ENCODE results near the gene CD52. TPM values are rescaled to one million over a fixed set of nuclear protein-coding genes. Genes with fewer than 3 reads are reported as not detected.
A peak's percentile ranks its signal among the peaks of the same experiment; 100 is the strongest.

Gene CD52
- total RNA-seq, 1 donor from 2014 or later, result 541 TPM

DNA sequence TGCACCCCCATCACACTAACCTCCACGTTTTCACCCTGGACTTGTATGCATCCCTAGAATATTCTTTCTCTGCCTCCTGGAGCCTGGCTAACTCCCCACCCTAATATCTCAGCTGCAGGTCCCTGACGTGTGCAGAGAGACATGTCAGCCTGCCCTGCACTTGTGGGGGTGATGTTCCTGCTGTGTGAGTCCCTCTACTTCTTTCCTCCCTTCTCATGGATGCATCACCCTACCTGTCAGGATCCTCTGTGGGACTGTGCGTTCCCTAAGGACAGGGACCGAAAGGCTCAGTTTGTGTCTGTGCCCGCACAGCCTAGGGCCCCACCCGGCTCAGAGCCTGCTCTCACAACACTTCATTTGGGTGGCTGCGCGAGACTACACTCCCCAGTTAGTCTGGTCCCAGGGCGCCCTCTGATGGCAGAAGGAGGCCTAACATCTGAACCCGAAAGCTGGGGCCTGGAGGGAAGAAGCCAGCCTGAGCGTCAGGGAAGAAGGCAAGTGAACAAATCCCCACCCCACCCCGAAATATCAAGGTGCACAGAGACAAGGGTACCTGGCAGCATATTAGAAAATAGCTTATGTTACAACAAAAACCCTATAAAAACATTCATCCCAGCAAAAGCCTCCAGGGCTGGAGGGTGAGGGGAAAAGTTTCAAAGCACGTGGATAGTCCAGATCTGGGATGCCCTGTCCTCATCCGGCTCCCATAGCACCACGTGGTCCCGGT, 3.7 kb downstream of the CD52 start:
- Histone ChIP-seq H3K4me1 (peaks cover 16% of the 10 kb centered on the region), H3K27ac (peak overlapping the region; percentile 21), H3K4me3 (peak overlapping the region; percentile 9), H3K36me3 (peaks cover 18% of the 10 kb centered on the region), H3K9me3 (no peaks in the 10 kb centered on the region), H3K27me3 (ENCODE audit: low read depth) (no peaks in the 10 kb centered on the region)
- DNase-seq, result peak; percentile 93
- peak; percentile 86 to 92 for ATAC-seq
- intact Hi-C loops (cut with DNase I), result no loop called here
- TF ChIP-seq, protein P1, sequence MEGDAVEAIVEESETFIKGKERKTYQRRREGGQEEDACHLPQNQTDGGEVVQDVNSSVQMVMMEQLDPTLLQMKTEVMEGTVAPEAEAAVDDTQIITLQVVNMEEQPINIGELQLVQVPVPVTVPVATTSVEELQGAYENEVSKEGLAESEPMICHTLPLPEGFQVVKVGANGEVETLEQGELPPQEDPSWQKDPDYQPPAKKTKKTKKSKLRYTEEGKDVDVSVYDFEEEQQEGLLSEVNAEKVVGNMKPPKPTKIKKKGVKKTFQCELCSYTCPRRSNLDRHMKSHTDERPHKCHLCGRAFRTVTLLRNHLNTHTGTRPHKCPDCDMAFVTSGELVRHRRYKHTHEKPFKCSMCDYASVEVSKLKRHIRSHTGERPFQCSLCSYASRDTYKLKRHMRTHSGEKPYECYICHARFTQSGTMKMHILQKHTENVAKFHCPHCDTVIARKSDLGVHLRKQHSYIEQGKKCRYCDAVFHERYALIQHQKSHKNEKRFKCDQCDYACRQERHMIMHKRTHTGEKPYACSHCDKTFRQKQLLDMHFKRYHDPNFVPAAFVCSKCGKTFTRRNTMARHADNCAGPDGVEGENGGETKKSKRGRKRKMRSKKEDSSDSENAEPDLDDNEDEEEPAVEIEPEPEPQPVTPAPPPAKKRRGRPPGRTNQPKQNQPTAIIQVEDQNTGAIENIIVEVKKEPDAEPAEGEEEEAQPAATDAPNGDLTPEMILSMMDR (IDR thresholded peaks at IDR 0.05), result peak; percentile 91

GRCh38 chr1:26322042-26322331, 4.2 kb downstream of the CD52 start:
- TF ChIP-seq, protein P1 (IDR thresholded peaks at IDR 0.05), result no peak
- H3K4me1 ChIP-seq, result peaks cover 12% of the 10 kb centered on the region
- H3K4me3 ChIP-seq, result no peak overlapping the region
- no peaks in the 10 kb centered on the region for H3K9me3 ChIP-seq
- H3K36me3 ChIP-seq, result peaks cover 18% of the 10 kb centered on the region
- H3K27me3 ChIP-seq (ENCODE audit: low read depth), result no peaks in the 10 kb centered on the region
- intact Hi-C loops (cut with DNase I), result no loop called here
- ATAC-seq (no peak), DNase-seq (no peak)
- no peak overlapping the region for H3K27ac ChIP-seq

DNA sequence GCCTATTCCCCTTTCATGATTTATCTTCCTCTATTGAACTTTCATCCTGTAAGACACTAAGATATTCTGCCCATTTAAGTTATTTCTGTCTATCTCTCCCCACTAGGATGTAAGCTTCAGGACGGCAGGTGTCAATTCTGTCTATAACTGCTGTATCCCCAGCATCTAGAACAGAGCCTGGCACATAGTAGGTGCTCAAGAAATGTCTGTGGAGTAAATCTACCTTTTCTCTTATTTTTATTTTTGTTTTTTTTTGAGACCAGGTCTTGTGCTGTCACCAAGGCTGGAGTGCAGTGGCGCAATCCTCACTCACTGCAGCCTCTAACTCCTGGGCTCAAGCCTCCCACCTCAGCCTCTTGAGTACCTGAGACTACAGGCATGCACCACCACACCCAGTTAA, 5.6 kb downstream of the CD52 start:
- TF ChIP-seq, protein P1 (IDR thresholded peaks at IDR 0.05), result no peak
- intact Hi-C loops (cut with DNase I), result no loop called here
- peaks cover 18% of the 10 kb centered on the region for H3K36me3 ChIP-seq
- H3K27me3 ChIP-seq (ENCODE audit: low read depth), result no peaks in the 10 kb centered on the region
- H3K4me1 ChIP-seq, result peaks cover 12% of the 10 kb centered on the region
- DNase-seq, result no peak
- H3K9me3 ChIP-seq, result no peaks in the 10 kb centered on the region
- H3K4me3 ChIP-seq, result no peak overlapping the region
- no peak for ATAC-seq
- H3K27ac ChIP-seq, result no peak overlapping the region

- ATAC-seq (no peak), DNase-seq (no peak)
- H3K4me3 ChIP-seq, result no peak overlapping the region
- no peak overlapping the region for H3K27ac ChIP-seq
- TF ChIP-seq, protein P1 (IDR thresholded peaks at IDR 0.05), result no peak
- H3K4me1 ChIP-seq, result peaks cover 12% of the 10 kb centered on the region
- H3K36me3 ChIP-seq, result peaks cover 18% of the 10 kb centered on the region
- H3K9me3 ChIP-seq, result no peaks in the 10 kb centered on the region
- H3K27me3 ChIP-seq (ENCODE audit: low read depth), result no peaks in the 10 kb centered on the region
- intact Hi-C loops (cut with DNase I), result no loop called here
Measured at GRCh38 chr1:26324550-26324949, 6.8 kb downstream of the CD52 start.

- no peaks in the 10 kb centered on the region for H3K4me1 ChIP-seq
- H3K4me3 ChIP-seq, result no peak overlapping the region
- H3K27ac ChIP-seq, result no peak overlapping the region
- TF ChIP-seq, protein P1 (IDR thresholded peaks at IDR 0.05), result no peak
- no peak for ATAC-seq
- no peaks in the 10 kb centered on the region for H3K27me3 ChIP-seq (ENCODE audit: low read depth)
- no peaks in the 10 kb centered on the region for H3K9me3 ChIP-seq
- DNase-seq, result no peak
- intact Hi-C loops (cut with DNase I), result no loop called here
- peaks cover 10% of the 10 kb centered on the region for H3K36me3 ChIP-seq
Measured at GRCh38 chr1:26327956-26328362, 10.2 kb downstream of the CD52 start.
